Uterus (tissue), 4 donors: ENCODE measurements around the gene PROZ. TPM values are rescaled to one million over a fixed set of nuclear protein-coding genes. Genes with fewer than 3 reads are reported as not detected.

Source experiments
- DNase-seq, 2 donors: peaks; one replicate each; pipeline ENCODE4 v3.0.0-alpha.2; 2019 to 2020
- H3K27ac ChIP-seq, 2 donors: fragments of 200-600 bp; sonication (generic); 1 replicate in 1 of 2; 2 replicates in 1 of 2; pipeline ENCODE4 v1.5.1; 2016 to 2018
- H3K27me3 ChIP-seq, 2 donors: fragments of 200-600 bp; sonication (generic); one replicate each; pipeline ENCODE4 v1.5.1; 2018 to 2019; ENCODE audit warnings: control low read depth in 1 of 2
- H3K36me3 ChIP-seq, 2 donors: fragments of 200-600 bp; sonication (generic); one replicate each; pipeline ENCODE4 v1.5.1; 2019; ENCODE audit warnings: control low read depth in 1 of 2
- H3K4me1 ChIP-seq, 2 donors: fragments of 200-600 bp; sonication (generic); one replicate each; pipeline ENCODE4 v1.5.1; 2018 to 2019; ENCODE audit warnings: control low read depth in 1 of 2
- H3K4me3 ChIP-seq, 2 donors: fragments of 200-600 bp; sonication (generic); 1 replicate in 1 of 2; 2 replicates in 1 of 2; pipeline ENCODE4 v1.5.1; 2018 to 2019; ENCODE audit warnings: mild to moderate bottlenecking in 1 of 2
- H3K9me3 ChIP-seq, 2 donors: fragments of 200-600 bp; sonication (generic); one replicate each; pipeline ENCODE4 v1.5.1; 2019; ENCODE audit warnings: control low read depth in 1 of 2
- CTCF ChIP-seq, 4 experiments: fragments of 200-600 bp in 2 of 4; fragments of 450-650 bp in 2 of 4; sonication (generic) in 2 of 4; IDR thresholded peaks; one replicate each; pipeline ENCODE4 v1.5.1; 2016 to 2019; ENCODE audit warnings: antibody characterized with exemption in 4 of 4, mild to moderate bottlenecking in 2 of 4, moderate library complexity in 1 of 4
- POLR2A ChIP-seq, 2 donors: fragments of 450-650 bp; IDR thresholded peaks; one replicate each; pipeline ENCODE4 v1.6.1; 2016; ENCODE audit warnings: antibody characterized with exemption in 2 of 2, mild to moderate bottlenecking in 1 of 2, moderate library complexity in 1 of 2
- intact Hi-C: fragments of 100-400 bp; cut with DNase I; formaldehyde crosslinking; loops from one replicate; pipeline ENCODE4 v1.15.1; 2023; ENCODE audit warnings: low total_unique reads
- total RNA-seq, 4 donors: library from RNA; depleted of rRNA in 3 of 4; stranded (reverse); fragments of >200 nt in 3 of 4; gene quantifications; one replicate each; pipeline versions ENCODE4 v1.1.0 to v1.2.4, GENCODE V29; 2014 to 2023
- donor health status: DM: yes; HTN: yes; CAD: no.

Gene PROZ
- total RNA-seq, 4 donors from 2014 or later: not detected

- DNase-seq: no peak
- Histone ChIP-seq H3K4me1 (no peaks in the 10 kb centered on the region), H3K36me3 (no peaks in the 10 kb centered on the region), H3K9me3 (no peaks in the 10 kb centered on the region), H3K27ac (no peak overlapping the region), H3K4me3 (no peak overlapping the region), H3K27me3 (no peaks in the 10 kb centered on the region)
- intact Hi-C loops: no loop called here
- TF ChIP-seq CTCF (IDR thresholded peaks at IDR 0.05) (no peak), POLR2A (IDR thresholded peaks at IDR 0.05) (no peak)
These were observed 38.7 kb downstream of the PROZ start for GRCh38 chr13:113196970-113197737.

GRCh38 chr13:113201815-113202214 lies 43.4 kb downstream of the PROZ start:
- Histone ChIP-seq H3K36me3 (no peaks in the 10 kb centered on the region), H3K4me1 (no peaks in the 10 kb centered on the region), H3K27me3 (no peaks in the 10 kb centered on the region), H3K27ac (no peak overlapping the region), H3K9me3 (no peaks in the 10 kb centered on the region), H3K4me3 (no peak overlapping the region)
- intact Hi-C loops: no loop called here
- no peak for TF ChIP-seq POLR2A (IDR thresholded peaks at IDR 0.05)
- DNase-seq: no peak

- no peak for DNase-seq
- intact Hi-C loops: no loop called here
- no peaks in the 10 kb centered on the region for H3K36me3 ChIP-seq
- H3K9me3 ChIP-seq: no peaks in the 10 kb centered on the region
- H3K27ac ChIP-seq: no peak overlapping the region
- no peak overlapping the region for H3K4me3 ChIP-seq
- no peak for TF ChIP-seq POLR2A (IDR thresholded peaks at IDR 0.05)
- TF ChIP-seq CTCF (IDR thresholded peaks at IDR 0.05): no peak
- H3K27me3 ChIP-seq: no peaks in the 10 kb centered on the region
- peaks cover 0 to 4% of the 10 kb centered on the region in 2 donors for H3K4me1 ChIP-seq
These were observed 44.5 kb downstream of the PROZ start for GRCh38 chr13:113202912-113203311.

GRCh38 chr13:113203507-113204377 lies 45.3 kb downstream of the PROZ start:
- no peak overlapping the region for H3K27ac ChIP-seq
- intact Hi-C loops: no loop called here
- no peaks in the 10 kb centered on the region for H3K27me3 ChIP-seq
- H3K9me3 ChIP-seq: no peaks in the 10 kb centered on the region
- DNase-seq: no peak
- H3K36me3 ChIP-seq: no peaks in the 10 kb centered on the region
- no peak overlapping the region for H3K4me3 ChIP-seq
- no peak for TF ChIP-seq POLR2A (IDR thresholded peaks at IDR 0.05)
- no peak for TF ChIP-seq CTCF (IDR thresholded peaks at IDR 0.05)
- peaks cover 0 to 4% of the 10 kb centered on the region in 2 donors for H3K4me1 ChIP-seq

GRCh38 chr13:113204378-113204734 lies 45.9 kb downstream of the PROZ start:
- Histone ChIP-seq H3K27me3 (no peaks in the 10 kb centered on the region), H3K4me1 (peaks cover 0 to 4% of the 10 kb centered on the region in 2 donors), H3K4me3 (no peak overlapping the region)

More at GRCh38 chr13:113204378-113204734, 45.9 kb downstream of the PROZ start:
- no peaks in the 10 kb centered on the region for H3K9me3 ChIP-seq
- intact Hi-C loops: no loop called here
- no peak overlapping the region for H3K27ac ChIP-seq
- DNase-seq: no peak
- H3K36me3 ChIP-seq: no peaks in the 10 kb centered on the region
- TF ChIP-seq POLR2A (IDR thresholded peaks at IDR 0.05) (no peak), CTCF (IDR thresholded peaks at IDR 0.05) (no peak)
